Putamen (tissue), 1 donor: ENCODE data around the gene IRGQ.
A peak's percentile ranks its signal among the peaks of the same experiment; 100 is the strongest.
"Not testable (repeated sequence)": the region's sequence is repeated elsewhere in the genome, so short reads cannot be mapped to it uniquely, and the experiment has no call there.

Source experiments
- DNase-seq: peaks from one replicate; pipeline ENCODE4 v3.0.0-alpha.2; 2016; ENCODE audit warnings: low spot score

IRGQ gene

GRCh38 chr19:43595999-43596841 lies at the start of gene IRGQ, which contains the start of gene ZNF576:
Gene IRGQ, minus strand, starts transcription at chr19:43596134. Its CDS starts 796 bp downstream, at chr19:43595338.
Gene ZNF576, plus strand, starts transcription at chr19:43596595. Its CDS starts 514 bp downstream, at chr19:43597109.
- peak; percentile 99 for DNase-seq

- no peak for DNase-seq
These were observed 48.2 kb upstream of the IRGQ start for GRCh38 chr19:43644181-43644580.

GRCh38 chr19:43643326-43643725 lies 47.4 kb upstream of the IRGQ start:
- no peak for DNase-seq

- DNase-seq, result no peak
These were observed 46.6 kb upstream of the IRGQ start for GRCh38 chr19:43642531-43642930.

- no peak for DNase-seq
These were observed 45.4 kb upstream of the IRGQ start for GRCh38 chr19:43641333-43641732.

GRCh38 chr19:43640424-43640757 lies 44.5 kb upstream of the IRGQ start:
- DNase-seq, result no peak

GRCh38 chr19:43639519-43640423 lies 43.8 kb upstream of the IRGQ start, which contains the start of gene CADM4:
Gene CADM4, minus strand, starts transcription at chr19:43639850. Its CDS starts 60 bp downstream, at chr19:43639790.
- no peak for DNase-seq

GRCh38 chr19:43638995-43639518 lies 43.1 kb upstream of the IRGQ start:
- DNase-seq, result no peak

GRCh38 chr19:43638214-43638994 lies 42.5 kb upstream of the IRGQ start:
- no peak for DNase-seq

GRCh38 chr19:43636121-43636683 lies 40.3 kb upstream of the IRGQ start:
- DNase-seq, result peak; percentile 84

- not testable (repeated sequence) for DNase-seq
These were observed 39.6 kb upstream of the IRGQ start for GRCh38 chr19:43635561-43635940.

GRCh38 chr19:43634872-43635560 lies 39.1 kb upstream of the IRGQ start:
- DNase-seq, result peak; percentile 78

- DNase-seq, result peak; percentile 68
These were observed 38.6 kb upstream of the IRGQ start for GRCh38 chr19:43634506-43634871.

GRCh38 chr19:43634068-43634467 lies 38.1 kb upstream of the IRGQ start:
- DNase-seq, result no peak

GRCh38 chr19:43633520-43633919 lies 37.6 kb upstream of the IRGQ start:
- DNase-seq, result no peak

GRCh38 chr19:43631491-43631890 lies 35.6 kb upstream of the IRGQ start:
- no peak for DNase-seq

- no peak for DNase-seq
These were observed 32.9 kb upstream of the IRGQ start for GRCh38 chr19:43628646-43629326.

GRCh38 chr19:43626838-43627237 lies 30.9 kb upstream of the IRGQ start:
- no peak for DNase-seq

GRCh38 chr19:43625918-43626579 lies 30.1 kb upstream of the IRGQ start:
- no peak for DNase-seq

- DNase-seq, result no peak
These were observed 29.0 kb upstream of the IRGQ start for GRCh38 chr19:43624933-43625332.
